MM.1S (cell line): ENCODE data around the gene NLRP5.

ENCODE experiments used
- DNase-seq: peaks from one replicate; pipeline ENCODE4 v3.0.0-alpha.2; 2015
- H2AFZ ChIP-seq: fragments of 300-600 bp; sonication (generic); 2 replicates; pipeline ENCODE4 v1.6.0; 2016; ENCODE audit warnings: antibody characterized with exemption, low read length
- H3F3A ChIP-seq: fragments of 300-600 bp; sonication (generic); 2 replicates; pipeline ENCODE4 v1.6.1; 2016; ENCODE audit warnings: mild to moderate bottlenecking, antibody characterized with exemption, low read length, moderate library complexity, mixed read lengths; ENCODE audit not compliant: insufficient read depth
- H3K27ac ChIP-seq: fragments of 300-600 bp; sonication (generic); 2 replicates; pipeline ENCODE4 v1.5.1; 2016; ENCODE audit warnings: mild to moderate bottlenecking, low read length
- H3K27me3 ChIP-seq: fragments of 300-600 bp; sonication (generic); replicated peaks from 2 replicates; pipeline ENCODE4 v1.6.0; 2016; ENCODE audit warnings: low read length; ENCODE audit not compliant: insufficient read depth
- H3K36me3 ChIP-seq: fragments of 300-600 bp; sonication (generic); replicated peaks from 2 replicates; pipeline ENCODE4 v1.6.1; 2016; ENCODE audit warnings: mild to moderate bottlenecking, low read length, mixed read lengths; ENCODE audit not compliant: insufficient read depth
- H3K4me1 ChIP-seq: fragments of 300-600 bp; sonication (generic); 2 replicates; pipeline ENCODE4 v1.6.1; 2016; ENCODE audit warnings: low read length, mixed read lengths
- H3K4me2 ChIP-seq: fragments of 300-600 bp; sonication (generic); 2 replicates; pipeline ENCODE4 v1.6.0; 2016; ENCODE audit warnings: low read depth, low read length
- H3K4me3 ChIP-seq: fragments of 300-600 bp; sonication (generic); 2 replicates; pipeline ENCODE4 v1.5.1; 2016; ENCODE audit warnings: low read length, mixed read lengths
- H3K79me2 ChIP-seq: fragments of 300-600 bp; sonication (generic); 2 replicates; pipeline ENCODE4 v1.6.1; 2016; ENCODE audit warnings: mixed run types, low read length, mixed read lengths
- H3K9ac ChIP-seq: fragments of 300-600 bp; sonication (generic); 2 replicates; pipeline ENCODE4 v1.6.1; 2016; ENCODE audit warnings: low read length, mixed read lengths
- H3K9me2 ChIP-seq: fragments of 300-600 bp; sonication (generic); replicated peaks from 2 replicates; pipeline ENCODE4 v1.6.1; 2016; ENCODE audit warnings: mild to moderate bottlenecking, low read length, mixed read lengths; ENCODE audit not compliant: insufficient read depth
- H3K9me3 ChIP-seq: fragments of 300-600 bp; sonication (generic); replicated peaks from 2 replicates; pipeline ENCODE4 v1.6.1; 2016; ENCODE audit warnings: mild to moderate bottlenecking, low read length, mixed read lengths; ENCODE audit not compliant: insufficient read depth
- H4K20me1 ChIP-seq: fragments of 300-600 bp; sonication (generic); 2 replicates; pipeline ENCODE4 v1.6.1; 2016; ENCODE audit warnings: mild to moderate bottlenecking, low read length, moderate library complexity, mixed read lengths; ENCODE audit not compliant: insufficient read depth
- EZH2 ChIP-seq: fragments of 300-600 bp; sonication (generic); optimal IDR thresholded peaks from 2 replicates; pipeline ENCODE3; 2017; ENCODE audit warnings: low read depth, mild to moderate bottlenecking, antibody characterized with exemption, low read length, mixed read lengths
- EZH2phosphoT487 ChIP-seq: fragments of 300-600 bp; sonication (generic); IDR thresholded peaks from 2 replicates; pipeline ENCODE4 v1.6.1; 2018; ENCODE audit warnings: antibody characterized with exemption, low read length
- TF ChIP-seq, protein P1 (sequence below): fragments of 300-600 bp; sonication (generic); IDR thresholded peaks from 2 replicates; pipeline ENCODE4 v1.5.1; 2016; ENCODE audit warnings: antibody characterized with exemption, low read length, mixed read lengths

NLRP5 gene

DNA sequence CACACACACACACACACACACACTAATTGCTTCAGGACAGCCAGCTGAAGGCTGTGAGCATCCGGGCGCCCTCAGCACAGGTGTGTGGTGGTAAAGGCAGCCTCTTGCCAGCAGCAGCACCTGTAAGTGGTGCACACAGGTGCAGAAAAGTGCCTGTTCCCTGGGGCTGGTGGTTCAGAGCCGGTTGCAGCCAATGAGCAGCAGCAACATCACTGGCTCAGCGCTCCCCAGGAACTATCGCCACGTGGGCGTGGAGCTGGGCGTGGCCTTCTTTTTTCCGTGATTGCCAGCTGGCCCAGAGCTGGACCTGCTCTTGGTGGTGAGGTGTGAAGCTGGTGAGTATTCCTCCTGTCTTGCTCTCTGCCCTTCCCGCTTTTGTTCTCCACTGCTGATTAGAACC, at the start of gene NLRP5:
Gene NLRP5 (plus strand): TSS at position 289 of the 400 bp plus-strand sequence.
- H3K36me3 ChIP-seq, result no peaks in the 10 kb centered on the region
- no peak within 1 kb of the TSS for H3K9ac ChIP-seq
- 0 out of 2 replicates have a peak, but pooled peaks cover 6% of the 10 kb centered on the region for H3K4me1 ChIP-seq
- TF ChIP-seq, protein P1, sequence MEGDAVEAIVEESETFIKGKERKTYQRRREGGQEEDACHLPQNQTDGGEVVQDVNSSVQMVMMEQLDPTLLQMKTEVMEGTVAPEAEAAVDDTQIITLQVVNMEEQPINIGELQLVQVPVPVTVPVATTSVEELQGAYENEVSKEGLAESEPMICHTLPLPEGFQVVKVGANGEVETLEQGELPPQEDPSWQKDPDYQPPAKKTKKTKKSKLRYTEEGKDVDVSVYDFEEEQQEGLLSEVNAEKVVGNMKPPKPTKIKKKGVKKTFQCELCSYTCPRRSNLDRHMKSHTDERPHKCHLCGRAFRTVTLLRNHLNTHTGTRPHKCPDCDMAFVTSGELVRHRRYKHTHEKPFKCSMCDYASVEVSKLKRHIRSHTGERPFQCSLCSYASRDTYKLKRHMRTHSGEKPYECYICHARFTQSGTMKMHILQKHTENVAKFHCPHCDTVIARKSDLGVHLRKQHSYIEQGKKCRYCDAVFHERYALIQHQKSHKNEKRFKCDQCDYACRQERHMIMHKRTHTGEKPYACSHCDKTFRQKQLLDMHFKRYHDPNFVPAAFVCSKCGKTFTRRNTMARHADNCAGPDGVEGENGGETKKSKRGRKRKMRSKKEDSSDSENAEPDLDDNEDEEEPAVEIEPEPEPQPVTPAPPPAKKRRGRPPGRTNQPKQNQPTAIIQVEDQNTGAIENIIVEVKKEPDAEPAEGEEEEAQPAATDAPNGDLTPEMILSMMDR, result no peak
- TF ChIP-seq EZH2, result no peak
- no peak for TF ChIP-seq EZH2phosphoT487
- H3K27me3 ChIP-seq, result peaks cover 8% of the 10 kb centered on the region; the same call in 1 of the 2 replicates
- H3K27ac ChIP-seq, result no peak within 1 kb of the TSS
- H3K4me3 ChIP-seq, result no peak within 1 kb of the TSS
- H3K79me2 ChIP-seq, result no peaks in the 10 kb centered on the region
- H3K9me3 ChIP-seq, result no peaks in the 10 kb centered on the region
- no peaks in the 10 kb centered on the region for H3K9me2 ChIP-seq
- H3K4me2 ChIP-seq, result peak within 1 kb of the TSS; percentile 22
- no peak within 1 kb of the TSS for H2AFZ ChIP-seq
- no peaks in the 10 kb centered on the region for H3F3A ChIP-seq
- no peaks in the 10 kb centered on the region for H4K20me1 ChIP-seq
- peak; percentile 83 for DNase-seq

DNA sequence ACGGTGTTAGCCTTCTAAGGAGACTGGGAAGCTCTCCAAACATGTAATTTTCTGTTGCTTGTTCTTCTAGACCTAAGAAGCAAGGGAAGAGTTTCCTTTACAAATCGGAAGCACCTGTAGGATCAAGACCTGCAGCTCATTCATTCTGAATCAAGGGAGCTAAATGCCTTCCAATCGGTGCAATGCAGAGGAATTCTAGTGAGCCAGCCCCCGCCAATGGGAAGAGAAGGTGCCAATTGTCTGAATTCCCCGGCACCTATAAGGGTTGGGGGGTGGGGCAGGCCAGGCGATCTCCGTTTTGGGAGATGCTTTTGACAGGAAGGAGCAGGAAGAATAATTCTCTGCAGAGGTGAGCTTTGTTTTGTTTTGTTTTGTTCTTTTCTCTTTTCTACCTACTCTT, 47.4 kb upstream of the NLRP5 start:
- Histone ChIP-seq H3K4me2 (peak overlapping the region; percentile 47), H3K27me3 (no peaks in the 10 kb centered on the region), H3K27ac (no peak overlapping the region), H3K9me3 (no peaks in the 10 kb centered on the region), H3K9me2 (no peaks in the 10 kb centered on the region), H3K9ac (no peak overlapping the region), H4K20me1 (no peaks in the 10 kb centered on the region), H2AFZ (peak overlapping the region; percentile 39), H3K4me1 (no peaks in the 10 kb centered on the region), H3F3A (no peaks in the 10 kb centered on the region), H3K4me3 (peak overlapping the region; percentile 16; the same call in 1 of the 2 replicates), H3K79me2 (no peaks in the 10 kb centered on the region), H3K36me3 (no peaks in the 10 kb centered on the region)
- TF ChIP-seq, protein P1, result no peak
- TF ChIP-seq EZH2phosphoT487, result no peak
- TF ChIP-seq EZH2, result no peak
- no peak for DNase-seq

DNA sequence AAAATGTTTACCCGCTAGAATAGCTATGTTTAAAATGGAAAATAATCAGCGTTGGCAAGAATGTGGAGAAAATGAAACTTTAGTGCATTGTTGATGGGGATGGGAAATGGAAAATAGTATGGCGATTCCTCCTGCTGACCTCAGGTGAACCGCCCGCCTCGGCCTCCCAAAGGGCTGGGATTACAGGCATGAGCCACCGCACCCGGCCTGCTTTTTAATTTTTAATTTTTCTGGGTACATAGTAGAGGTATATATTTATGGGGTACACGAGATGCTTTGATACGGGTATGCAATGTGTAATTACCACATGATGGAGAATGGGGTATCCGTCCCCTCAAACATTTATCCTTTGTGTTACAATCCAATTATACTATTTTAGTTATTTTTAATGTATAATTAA, 46.3 kb upstream of the NLRP5 start:
- no peaks in the 10 kb centered on the region for H3K27me3 ChIP-seq
- H3K27ac ChIP-seq, result no peak overlapping the region
- TF ChIP-seq EZH2 (no peak), EZH2phosphoT487 (no peak)
- TF ChIP-seq, protein P1, result no peak
- DNase-seq, result no peak
- no peak overlapping the region for H3K4me3 ChIP-seq
- H2AFZ ChIP-seq, result no peak overlapping the region
- H3K4me2 ChIP-seq, result 0 out of 2 replicates have a peak overlapping the region, but pooled peaks have one; percentile 47
- no peak overlapping the region for H3K9ac ChIP-seq
- no peaks in the 10 kb centered on the region for H3K36me3 ChIP-seq
- H3K4me1 ChIP-seq, result no peaks in the 10 kb centered on the region
- no peaks in the 10 kb centered on the region for H4K20me1 ChIP-seq
- H3F3A ChIP-seq, result no peaks in the 10 kb centered on the region
- no peaks in the 10 kb centered on the region for H3K9me3 ChIP-seq
- H3K9me2 ChIP-seq, result no peaks in the 10 kb centered on the region
- H3K79me2 ChIP-seq, result no peaks in the 10 kb centered on the region
